Measurements from ENCODE around the gene DNAH9. TPM values are rescaled to one million over a fixed set of nuclear protein-coding genes. Genes with fewer than 3 reads are reported as not detected.

The DNAH9 gene
- total RNA-seq, 6 experiments from 2014 or later, result not detected

DNA sequence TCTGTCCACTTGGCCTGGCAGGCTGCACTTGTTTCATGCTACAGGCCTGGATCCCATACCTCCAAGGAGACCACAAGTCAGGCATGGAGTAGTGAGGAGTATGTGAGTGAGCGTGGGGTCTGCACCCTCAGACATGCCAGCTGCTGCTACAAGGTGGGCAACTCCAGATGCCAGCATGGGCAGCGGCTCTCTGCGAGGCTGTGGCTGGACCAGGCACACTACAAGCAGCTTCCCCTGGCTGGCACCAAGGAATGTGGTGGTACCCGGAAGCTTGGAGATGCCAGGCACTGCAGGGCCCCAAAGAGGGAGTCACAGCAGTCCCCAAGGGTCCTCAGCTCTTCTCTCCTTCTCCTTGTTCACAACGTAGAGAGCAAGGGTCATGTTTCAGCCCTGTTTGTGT is 16.1 kb upstream of the DNAH9 start:
- ATAC-seq, result no peak
- H3K36me3 ChIP-seq, result no peaks in the 10 kb centered on the region
- intact Hi-C loops (cut with DNase I), result no loop called here

DNA sequence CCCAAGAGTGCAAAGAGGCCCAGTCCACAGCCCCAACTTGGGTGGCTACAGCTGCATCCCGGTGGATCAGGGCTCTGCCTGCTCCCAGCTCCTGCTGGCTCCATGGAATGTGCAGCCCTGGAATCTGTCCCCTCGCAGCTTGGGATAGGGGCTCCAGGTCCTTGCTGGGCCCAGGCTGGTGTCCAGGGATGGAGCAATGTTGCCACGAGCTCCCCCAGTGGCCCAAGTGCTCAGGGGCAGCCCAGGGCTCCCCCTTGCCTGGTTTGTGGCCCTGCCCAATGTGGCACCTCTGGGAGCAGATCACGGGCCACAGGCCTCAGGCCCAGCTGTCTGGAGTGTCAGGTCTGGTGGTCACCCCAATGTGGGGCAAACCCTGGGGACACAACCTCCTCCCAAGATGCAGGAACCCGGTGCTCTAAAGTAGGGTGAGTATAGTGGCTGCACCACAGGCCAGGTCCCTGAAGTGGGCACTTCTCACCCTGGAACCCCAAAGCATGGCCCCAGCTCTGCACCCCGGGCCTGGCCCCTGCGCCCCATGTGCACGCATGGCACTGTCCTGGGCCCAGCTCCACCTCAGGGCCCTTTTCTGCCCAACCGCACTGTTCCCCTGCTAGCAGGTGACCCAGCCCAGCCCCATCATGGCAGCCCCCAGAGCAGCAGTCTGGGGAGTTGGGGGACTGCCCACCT is 14.8 kb upstream of the DNAH9 start:
- H3K36me3 ChIP-seq, result no peaks in the 10 kb centered on the region
- DNase-seq, result no peak
- no peak overlapping the region for H3K4me3 ChIP-seq
- H3K27ac ChIP-seq, result no peak overlapping the region
- H3K4me1 ChIP-seq, result no peaks in the 10 kb centered on the region
- no peak for TF ChIP-seq POLR2A (IDR thresholded peaks at IDR 0.05)
- TF ChIP-seq, protein P1, sequence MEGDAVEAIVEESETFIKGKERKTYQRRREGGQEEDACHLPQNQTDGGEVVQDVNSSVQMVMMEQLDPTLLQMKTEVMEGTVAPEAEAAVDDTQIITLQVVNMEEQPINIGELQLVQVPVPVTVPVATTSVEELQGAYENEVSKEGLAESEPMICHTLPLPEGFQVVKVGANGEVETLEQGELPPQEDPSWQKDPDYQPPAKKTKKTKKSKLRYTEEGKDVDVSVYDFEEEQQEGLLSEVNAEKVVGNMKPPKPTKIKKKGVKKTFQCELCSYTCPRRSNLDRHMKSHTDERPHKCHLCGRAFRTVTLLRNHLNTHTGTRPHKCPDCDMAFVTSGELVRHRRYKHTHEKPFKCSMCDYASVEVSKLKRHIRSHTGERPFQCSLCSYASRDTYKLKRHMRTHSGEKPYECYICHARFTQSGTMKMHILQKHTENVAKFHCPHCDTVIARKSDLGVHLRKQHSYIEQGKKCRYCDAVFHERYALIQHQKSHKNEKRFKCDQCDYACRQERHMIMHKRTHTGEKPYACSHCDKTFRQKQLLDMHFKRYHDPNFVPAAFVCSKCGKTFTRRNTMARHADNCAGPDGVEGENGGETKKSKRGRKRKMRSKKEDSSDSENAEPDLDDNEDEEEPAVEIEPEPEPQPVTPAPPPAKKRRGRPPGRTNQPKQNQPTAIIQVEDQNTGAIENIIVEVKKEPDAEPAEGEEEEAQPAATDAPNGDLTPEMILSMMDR (IDR thresholded peaks at IDR 0.05), result no peak
- H3K9me3 ChIP-seq, result no peaks in the 10 kb centered on the region
- H3K27me3 ChIP-seq, result no peaks in the 10 kb centered on the region
- intact Hi-C loops (cut with DNase I), result no loop called here
- no CpG with 5 or more reads among the region's 9 CpGs for WGBS (ENCODE audit: insufficient coverage, low coverage, low lambda C conversion rate, missing lambda C conversion rate)
- ATAC-seq, result peak in 1 of 4 donors; percentile 45

More for the DNA sequence above, 16.1 kb upstream of the DNAH9 start:
- Histone ChIP-seq H3K27me3 (no peaks in the 10 kb centered on the region), H3K9me3 (no peaks in the 10 kb centered on the region), H3K27ac (no peak overlapping the region), H3K4me1 (no peaks in the 10 kb centered on the region), H3K4me3 (no peak overlapping the region)
- TF ChIP-seq POLR2A (IDR thresholded peaks at IDR 0.05), result no peak
- TF ChIP-seq, protein P1 (IDR thresholded peaks at IDR 0.05), result no peak
- no CpG with 5 or more reads among the region's 5 CpGs for WGBS (ENCODE audit: insufficient coverage, low coverage, low lambda C conversion rate, missing lambda C conversion rate)
- DNase-seq, result no peak

DNA sequence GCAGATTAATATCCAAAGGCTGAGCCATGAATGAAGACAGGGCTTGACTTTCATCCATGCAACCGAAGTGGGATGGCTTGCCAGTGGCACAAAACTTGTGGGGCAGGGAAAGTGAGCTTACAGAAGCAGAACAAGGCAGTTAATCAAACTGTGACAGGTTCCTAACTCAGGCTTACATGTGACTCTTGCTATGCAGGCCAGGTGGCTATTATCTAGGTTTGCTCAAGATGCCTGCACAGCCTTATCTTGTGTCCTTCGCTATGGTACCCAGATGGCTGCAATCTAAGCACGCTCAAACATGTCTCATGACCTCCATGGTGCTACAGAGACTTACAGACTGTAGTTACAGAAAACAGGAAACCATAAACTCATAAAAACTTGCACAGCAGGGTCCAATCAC is 8.6 kb upstream of the DNAH9 start:
- TF ChIP-seq, protein P1 (IDR thresholded peaks at IDR 0.05), result no peak
- no peak for TF ChIP-seq POLR2A (IDR thresholded peaks at IDR 0.05)
- no peaks in the 10 kb centered on the region for H3K4me1 ChIP-seq
- intact Hi-C loops (cut with DNase I), result no loop called here
- no peak overlapping the region for H3K4me3 ChIP-seq
- no peaks in the 10 kb centered on the region for H3K36me3 ChIP-seq
- H3K27ac ChIP-seq, result no peak overlapping the region
- DNase-seq (no peak), ATAC-seq (no peak)
- 45% methylated on average over 2 of the region's 3 CpGs for WGBS (ENCODE audit: insufficient coverage, low coverage, low lambda C conversion rate, missing lambda C conversion rate)
- H3K27me3 ChIP-seq, result no peaks in the 10 kb centered on the region
- no peaks in the 10 kb centered on the region for H3K9me3 ChIP-seq

DNA sequence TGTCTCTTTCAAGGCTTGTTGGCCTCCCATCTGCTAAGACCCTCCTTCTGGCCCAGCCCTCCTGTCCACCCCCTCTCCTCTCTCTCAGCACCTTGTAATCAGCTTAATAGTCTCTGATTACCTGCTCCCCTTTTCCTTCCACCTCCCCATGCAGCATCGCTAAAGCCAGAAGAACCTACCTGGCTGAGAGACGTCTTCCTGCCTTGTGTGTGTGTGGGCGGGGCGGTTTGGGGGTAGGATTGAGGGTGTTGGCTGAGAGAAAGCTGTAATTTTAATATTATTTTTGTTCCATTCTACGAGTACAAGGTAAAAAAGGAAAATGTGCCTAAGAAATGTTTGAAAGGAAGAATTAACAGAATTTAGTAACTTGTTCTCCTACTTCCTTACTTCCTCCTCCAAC is 3.4 kb downstream of the DNAH9 start:
- DNase-seq, result no peak
- H3K36me3 ChIP-seq, result no peaks in the 10 kb centered on the region
- H3K4me3 ChIP-seq, result no peak overlapping the region
- no peaks in the 10 kb centered on the region for H3K27me3 ChIP-seq
- TF ChIP-seq POLR2A (IDR thresholded peaks at IDR 0.05), result no peak
- TF ChIP-seq, protein P1 (IDR thresholded peaks at IDR 0.05), result no peak
- WGBS (ENCODE audit: insufficient coverage, low coverage, low lambda C conversion rate, missing lambda C conversion rate), result 59% methylated on average over 5 of the region's 5 CpGs
- intact Hi-C loops (cut with DNase I), result no loop called here
- no peak for ATAC-seq
- no peaks in the 10 kb centered on the region for H3K4me1 ChIP-seq
- no peak overlapping the region for H3K27ac ChIP-seq
- H3K9me3 ChIP-seq, result no peaks in the 10 kb centered on the region

Data from right lobe of liver (tissue), 6 donors.